Measurements from ENCODE around the gene TM2D1.

The TM2D1 gene

GRCh38 chr1:61641578-61642336 lies 83.2 kb downstream of the TM2D1 start:
- DNase-seq, result no peak

DNA sequence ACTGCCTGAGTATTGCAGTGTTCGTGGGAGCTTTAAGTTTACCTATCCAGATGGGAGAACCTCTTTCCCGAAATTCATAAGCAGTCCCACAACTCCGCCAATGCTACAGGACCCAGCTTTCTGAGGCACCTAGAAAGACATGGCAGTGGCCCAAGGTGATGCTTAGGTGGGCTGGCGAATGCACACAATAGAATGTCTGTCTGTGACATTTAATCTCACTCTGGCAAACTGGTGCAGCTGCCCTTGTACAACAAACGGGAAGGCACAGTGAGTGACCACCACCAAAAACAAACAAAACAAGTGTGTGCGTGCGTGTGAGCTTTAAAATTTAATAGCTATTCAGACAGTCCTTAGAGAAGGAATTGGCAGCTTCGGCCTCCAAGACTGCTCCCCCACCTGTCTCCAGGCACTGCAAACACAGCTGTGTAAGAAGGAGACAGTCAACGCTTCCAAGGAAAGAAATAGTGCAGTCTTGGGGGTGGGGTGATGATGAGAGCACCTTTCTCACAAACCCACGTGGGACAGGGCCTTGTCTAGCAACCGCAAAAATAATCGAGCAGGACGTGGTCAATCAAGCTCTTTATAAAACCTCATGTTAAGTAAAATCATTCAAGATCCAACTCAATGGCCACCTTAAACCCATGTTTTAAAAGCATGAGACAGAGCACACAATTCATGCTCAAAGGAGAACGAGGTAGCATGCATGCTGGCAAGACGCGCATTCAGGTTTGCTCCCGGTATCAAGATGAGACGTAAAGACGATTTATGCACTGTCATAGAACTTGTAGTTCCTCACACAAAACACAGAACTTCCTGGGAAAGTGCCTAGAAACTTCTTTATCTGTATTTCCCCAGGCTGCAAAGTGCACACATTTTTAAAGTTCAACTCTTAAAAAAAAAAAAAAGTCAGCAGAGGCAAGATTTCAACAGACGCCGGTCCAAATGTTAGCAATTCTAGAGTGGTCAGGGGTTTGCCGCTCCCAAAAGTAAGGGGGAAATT lies 84.1 kb downstream of the TM2D1 start:
- DNase-seq, result peak; percentile 73

DNA sequence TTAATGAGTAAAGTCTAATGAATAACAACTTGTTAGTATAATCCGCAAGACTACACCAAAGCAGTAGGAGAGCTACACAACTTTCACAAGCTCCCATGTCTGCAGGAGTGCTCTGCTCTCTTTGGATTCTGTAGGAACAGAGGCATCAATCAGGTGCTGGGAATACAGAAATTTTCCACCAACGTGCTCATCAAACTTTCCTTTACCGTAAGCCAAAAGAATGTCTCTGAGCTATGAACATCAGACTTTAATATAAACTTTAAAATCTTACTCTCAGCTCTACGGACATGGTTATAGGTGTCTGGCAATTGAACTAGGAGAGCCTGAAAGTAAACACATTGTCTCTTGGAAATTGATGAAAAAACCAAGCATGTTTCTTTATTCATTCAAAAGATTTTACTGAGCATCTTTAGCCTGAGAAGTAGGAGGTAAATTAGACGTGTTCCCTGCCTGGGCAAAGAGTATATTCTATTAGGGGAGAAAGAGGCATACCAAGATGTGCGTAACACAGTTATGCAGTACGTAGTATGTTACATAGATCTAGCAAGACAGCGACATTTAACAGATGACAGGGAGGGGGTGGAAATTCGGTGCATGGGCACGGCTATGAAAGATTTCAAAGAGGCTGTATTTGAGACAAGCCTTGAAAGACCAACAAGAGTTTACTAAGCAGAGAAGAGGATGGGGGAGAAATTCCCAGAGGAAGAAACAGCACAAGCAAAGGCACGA lies 85.2 kb downstream of the TM2D1 start:
- no peak for DNase-seq

- DNase-seq, result peak; percentile 45
Observed at GRCh38 chr1:61638911-61639605, 85.9 kb downstream of the TM2D1 start.

DNA sequence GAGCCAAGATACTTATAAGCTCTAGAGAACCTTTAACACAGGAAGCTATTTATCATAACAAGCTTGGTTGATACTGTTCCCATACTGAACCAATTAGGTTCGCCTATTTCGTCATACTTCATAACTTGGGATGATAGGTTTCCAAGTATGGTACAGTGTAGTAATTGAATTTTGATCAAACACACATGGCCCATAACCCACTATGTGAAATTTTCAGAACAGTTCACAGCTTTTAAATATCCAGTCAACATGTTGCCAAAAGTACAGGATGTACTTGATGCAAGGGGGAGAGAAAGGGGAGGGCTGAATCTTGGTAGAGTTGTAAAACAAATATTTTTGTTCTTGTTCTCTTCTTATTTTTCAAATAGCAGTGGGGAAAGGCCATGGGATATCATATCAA lies 86.6 kb downstream of the TM2D1 start:
- no peak for DNase-seq

GRCh38 chr1:61637470-61637869 lies 87.5 kb downstream of the TM2D1 start:
- no peak for DNase-seq

DNA sequence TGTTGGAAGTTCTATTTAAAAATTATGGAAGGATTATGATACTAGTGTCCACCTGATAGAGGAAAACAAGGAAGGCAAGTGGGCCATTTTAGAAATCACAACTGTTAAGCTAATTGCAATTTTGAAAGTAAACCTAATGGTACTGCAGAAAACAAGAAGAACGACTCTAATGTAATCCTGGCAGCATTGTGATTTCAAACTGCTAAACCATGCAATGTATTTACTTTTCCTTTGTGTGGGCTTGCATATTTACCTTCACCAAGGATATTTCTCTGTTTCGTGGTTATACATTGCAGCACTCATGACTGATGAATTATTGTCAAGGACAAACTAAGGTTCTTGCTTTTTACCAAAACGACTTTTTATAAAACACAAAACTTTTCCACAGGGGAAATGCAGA lies 88.1 kb downstream of the TM2D1 start:
- DNase-seq, result no peak

DNA sequence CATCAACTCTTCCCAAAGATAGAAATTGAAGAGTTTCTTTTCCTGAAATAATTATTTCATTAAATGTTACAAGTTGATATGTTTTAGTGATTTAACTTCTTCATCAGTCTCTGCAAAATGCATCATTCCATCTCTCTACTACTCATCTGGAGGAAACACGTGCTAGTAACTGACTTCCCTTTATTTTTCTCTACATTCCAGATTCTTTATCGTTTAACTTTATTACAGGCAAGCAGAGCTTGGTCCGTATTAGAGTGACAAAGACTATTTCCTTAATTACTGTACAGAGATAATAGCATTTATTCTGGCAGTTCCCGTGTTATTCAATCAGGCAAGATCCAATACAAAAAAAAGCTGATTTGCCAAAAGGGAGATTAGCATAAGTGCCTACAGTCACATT lies 88.6 kb downstream of the TM2D1 start:
- no peak for DNase-seq

- DNase-seq, result no peak
Observed at GRCh38 chr1:61635557-61635956, 89.4 kb downstream of the TM2D1 start.

GRCh38 chr1:61631436-61631835 lies 93.5 kb downstream of the TM2D1 start:
- DNase-seq, result no peak
